GM21619 (cell line): ENCODE data around the gene PRKN.
"Not testable (repeated sequence)": the region's sequence is repeated elsewhere in the genome, so short reads cannot be mapped to it uniquely, and the experiment has no call there.

Source experiments
- ATAC-seq: cut with Tn5 transposase; IDR thresholded peaks from one replicate; pipeline ENCODE4 v1.9.1; 2021; ENCODE audit not compliant: unreplicated experiment

PRKN gene

GRCh38 chr6:161926324-161926723, 801.2 kb downstream of the PRKN start:
- ATAC-seq, result no peak

GRCh38 chr6:161924516-161925116, 803.0 kb downstream of the PRKN start:
- ATAC-seq, result no peak

- ATAC-seq, result no peak
Measured at GRCh38 chr6:161922631-161923119, 804.9 kb downstream of the PRKN start.

- ATAC-seq, result no peak
Measured at GRCh38 chr6:161921602-161922395, 805.8 kb downstream of the PRKN start.

- no peak for ATAC-seq
Measured at GRCh38 chr6:161919691-161920090, 807.9 kb downstream of the PRKN start.

GRCh38 chr6:161918628-161919205, 808.8 kb downstream of the PRKN start:
- no peak for ATAC-seq

DNA sequence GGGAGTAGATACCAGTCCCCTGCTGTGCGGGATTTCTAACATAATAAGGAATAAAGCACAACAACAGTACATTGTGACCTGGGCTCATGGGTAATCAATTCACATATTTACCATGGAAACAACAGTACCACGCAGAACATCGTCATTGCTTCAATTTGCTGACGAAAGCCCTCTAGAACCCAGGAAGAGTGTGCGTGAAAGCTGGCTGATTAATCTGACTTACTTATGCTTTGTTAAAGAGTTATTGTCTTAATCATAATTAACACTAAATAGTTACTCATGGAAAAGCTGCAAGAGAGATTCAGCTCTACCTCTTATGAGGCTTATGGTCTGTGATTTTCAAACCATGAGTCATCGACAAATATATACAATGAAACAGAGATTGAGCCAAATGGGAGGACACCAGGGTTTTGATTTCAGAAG, 809.4 kb downstream of the PRKN start:
- ATAC-seq, result no peak

DNA sequence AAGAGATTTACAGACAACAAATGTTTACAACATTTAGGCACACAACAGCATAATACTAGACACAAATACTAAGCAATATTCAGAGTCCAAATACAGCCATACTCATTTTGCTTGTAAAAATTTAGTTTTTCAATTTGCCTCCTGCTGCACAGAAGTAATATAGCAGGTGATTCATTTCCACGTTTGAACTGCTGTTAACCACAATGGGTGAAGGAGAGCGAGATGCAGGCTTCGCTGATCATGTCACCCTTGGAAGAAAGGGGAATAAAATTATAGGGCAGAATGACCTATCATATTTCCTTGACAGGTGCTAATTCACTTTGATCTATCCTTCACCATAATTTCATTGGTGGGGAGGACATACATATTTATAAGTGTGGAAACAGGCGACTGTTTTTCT, 809.9 kb downstream of the PRKN start:
- ATAC-seq, result no peak

DNA sequence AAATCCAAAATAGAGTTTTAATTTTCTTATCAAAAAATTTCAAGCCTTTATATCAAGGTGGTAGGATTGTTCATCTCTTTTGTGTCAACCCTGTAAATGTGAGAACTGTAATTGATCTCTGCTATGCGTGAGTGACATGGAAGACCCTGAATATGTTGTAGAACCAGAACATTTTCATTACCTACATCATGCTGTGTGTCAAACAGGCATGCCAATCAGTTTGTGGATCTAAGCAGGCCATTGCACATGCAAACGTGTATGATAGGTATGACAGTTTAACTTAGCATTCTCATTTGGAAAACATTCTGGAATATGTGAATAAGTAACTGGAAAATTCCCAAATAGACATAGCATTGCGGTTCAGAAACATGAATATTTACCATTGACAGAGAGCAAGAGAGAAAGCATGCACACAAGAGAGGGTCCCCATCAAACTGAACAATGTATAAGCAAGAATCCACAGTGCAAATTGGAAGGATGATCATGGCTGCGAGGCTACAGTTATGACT, 812.1 kb downstream of the PRKN start:
- ATAC-seq, result no peak

DNA sequence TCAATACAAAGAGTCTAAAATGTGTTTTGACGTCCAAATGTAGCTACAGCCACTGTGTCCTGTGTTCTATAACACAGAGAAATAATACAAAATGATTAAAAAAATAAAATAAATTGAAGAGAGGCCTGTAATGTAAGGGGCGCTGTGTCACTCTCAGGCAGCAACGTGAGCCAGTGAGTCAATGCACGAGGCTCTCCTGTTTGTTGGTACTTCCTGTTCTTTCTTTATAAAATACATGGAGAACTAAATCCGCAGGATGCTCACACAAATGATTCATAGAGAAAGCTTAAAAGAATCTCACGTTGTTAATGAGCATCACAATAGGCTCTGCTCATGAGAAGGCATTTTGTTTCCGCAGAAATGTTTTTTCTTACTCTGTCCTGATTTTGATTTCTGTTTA, 818.7 kb downstream of the PRKN start:
- no peak for ATAC-seq

GRCh38 chr6:161906571-161906970, 821.0 kb downstream of the PRKN start:
- ATAC-seq, result no peak

GRCh38 chr6:161903584-161904212, 823.9 kb downstream of the PRKN start:
- no peak for ATAC-seq

- no peak for ATAC-seq
Measured at GRCh38 chr6:161901740-161902426, 825.7 kb downstream of the PRKN start.

- no peak for ATAC-seq
Measured at GRCh38 chr6:161894436-161894835, 833.1 kb downstream of the PRKN start.

DNA sequence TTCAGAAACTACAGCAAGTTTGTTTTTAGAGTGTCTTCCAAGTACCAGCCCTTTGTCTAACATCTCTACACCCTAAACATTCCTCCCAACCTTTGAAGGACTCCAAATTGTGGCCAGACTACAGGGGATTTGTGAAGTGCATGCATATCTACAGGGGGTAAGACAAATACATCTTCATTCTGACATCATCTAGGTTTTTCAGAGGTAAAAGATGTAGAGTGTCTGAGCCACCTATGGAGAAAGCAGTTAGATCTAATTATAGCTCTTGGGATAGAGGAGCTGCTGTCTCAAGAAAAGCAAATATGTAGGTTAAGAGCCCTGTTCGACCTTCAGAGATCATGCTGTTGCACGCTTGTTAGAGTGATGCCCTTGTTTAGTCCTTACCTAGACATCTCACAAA, 836.0 kb downstream of the PRKN start:
- ATAC-seq, result no peak

GRCh38 chr6:161890832-161891297, 836.7 kb downstream of the PRKN start:
- ATAC-seq, result no peak

GRCh38 chr6:161890133-161890831, 837.3 kb downstream of the PRKN start:
- no peak for ATAC-seq

DNA sequence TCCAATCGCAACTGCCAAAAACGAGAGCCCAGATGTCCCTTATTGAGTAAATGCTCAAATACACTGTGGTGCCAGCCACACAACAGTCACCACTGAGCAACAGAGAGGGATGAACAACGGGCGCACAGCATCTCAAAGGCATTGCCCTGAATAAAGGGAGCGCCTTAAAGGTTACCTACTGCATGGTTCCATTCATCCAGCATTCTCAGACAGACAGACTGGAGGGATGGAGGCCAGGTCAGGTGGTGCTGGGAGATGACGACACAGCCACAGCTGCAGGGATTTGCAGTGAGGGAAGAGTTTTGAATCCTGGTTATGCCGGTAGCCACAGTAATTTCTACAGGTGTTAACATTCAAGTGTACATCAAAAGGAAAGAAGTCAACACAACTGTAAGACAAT, 838.2 kb downstream of the PRKN start:
- no peak for ATAC-seq

DNA sequence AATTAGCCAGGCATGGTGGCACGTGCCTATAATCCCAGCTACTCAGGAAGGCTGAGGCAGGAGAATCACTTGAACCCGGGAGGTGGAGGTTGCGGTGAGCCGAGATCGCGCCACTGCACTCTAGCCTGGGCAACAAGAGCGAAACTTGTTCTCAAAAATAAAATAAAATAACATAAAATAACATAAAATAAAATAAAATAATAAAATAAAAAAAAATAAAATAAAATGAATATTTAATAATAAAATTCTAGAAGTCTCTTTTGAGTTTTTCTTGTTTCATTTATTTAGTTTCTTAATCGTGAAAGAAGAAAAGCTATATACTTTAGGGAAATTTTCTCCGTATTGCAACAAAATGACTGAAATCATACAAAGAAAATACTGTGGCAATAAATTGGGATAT, 841.0 kb downstream of the PRKN start:
- not testable (repeated sequence) for ATAC-seq

DNA sequence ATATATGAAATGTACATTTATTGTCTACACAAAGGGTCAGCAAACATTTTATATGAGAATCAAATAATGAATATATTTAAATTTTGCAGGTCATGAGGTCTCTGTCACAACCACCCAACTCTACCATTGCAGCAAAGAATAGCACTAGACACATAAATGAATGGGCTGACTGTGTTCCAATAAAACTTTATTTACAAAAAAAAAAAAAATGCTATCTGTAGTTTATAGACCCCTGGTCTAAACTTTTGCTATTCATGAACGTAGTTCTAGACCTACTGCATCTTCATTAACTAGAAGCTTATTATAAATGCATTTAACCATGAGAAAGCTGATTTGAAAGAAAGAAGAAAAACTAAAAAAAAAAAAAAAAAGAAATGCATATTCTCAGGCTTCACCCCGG, 842.8 kb downstream of the PRKN start:
- ATAC-seq, result no peak
